HS-27A (cell line): ENCODE results near the gene CNN2.
A peak's percentile ranks its signal among the peaks of the same experiment; 100 is the strongest.

Experiments used
- DNase-seq: peaks from one replicate; pipeline ENCODE4 v3.0.0-alpha.2; 2012; ENCODE audit warnings: low read depth, missing footprints

The CNN2 gene

DNA sequence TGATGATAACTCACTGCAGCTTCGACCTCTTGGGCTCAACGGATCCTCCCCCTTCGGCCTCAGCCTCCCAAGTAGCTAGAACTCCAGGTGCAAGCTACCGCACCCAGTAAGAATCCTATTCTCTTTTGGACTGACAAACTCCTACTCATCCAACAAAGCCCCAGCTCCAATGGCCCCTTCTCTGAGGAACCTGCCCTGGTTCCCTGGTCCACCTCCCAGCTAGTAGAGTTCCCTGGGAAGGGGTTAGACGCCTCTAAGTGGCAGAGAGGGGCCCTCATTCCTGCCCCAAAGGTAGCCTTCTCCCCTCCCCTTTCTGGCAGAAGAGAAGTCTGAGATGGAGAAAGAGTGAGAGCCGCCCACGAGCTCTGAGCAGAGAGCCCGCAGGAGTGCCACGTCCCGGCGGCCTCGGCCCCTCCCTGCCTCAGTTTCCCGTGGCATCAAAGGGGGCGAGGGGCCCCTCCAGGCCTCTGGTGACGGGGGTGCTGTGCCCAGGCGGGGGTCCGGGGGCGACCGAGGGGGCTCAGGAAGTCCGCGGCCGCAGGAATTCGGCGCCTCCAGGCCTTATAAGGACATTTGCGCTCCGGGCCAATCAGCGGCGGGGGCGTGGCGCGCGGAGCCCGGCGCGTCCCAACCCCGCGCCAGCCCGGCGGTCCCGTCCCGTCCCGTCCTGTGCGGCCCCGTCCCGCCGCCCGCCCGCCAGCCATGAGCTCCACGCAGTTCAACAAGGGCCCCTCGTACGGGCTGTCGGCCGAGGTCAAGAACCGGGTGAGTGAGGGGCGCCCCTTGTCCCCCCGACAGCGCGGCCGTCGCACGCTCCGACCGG is at the start of gene CNN2:
CNN2 (plus strand) TSS at position 649 of the 823 bp plus-strand sequence; CDS start at position 703, 54 bp downstream.
- DNase-seq, result no peak

- no peak for DNase-seq
These were observed 49.3 kb upstream of the CNN2 start for GRCh38 chr19:977058-977464.

DNA sequence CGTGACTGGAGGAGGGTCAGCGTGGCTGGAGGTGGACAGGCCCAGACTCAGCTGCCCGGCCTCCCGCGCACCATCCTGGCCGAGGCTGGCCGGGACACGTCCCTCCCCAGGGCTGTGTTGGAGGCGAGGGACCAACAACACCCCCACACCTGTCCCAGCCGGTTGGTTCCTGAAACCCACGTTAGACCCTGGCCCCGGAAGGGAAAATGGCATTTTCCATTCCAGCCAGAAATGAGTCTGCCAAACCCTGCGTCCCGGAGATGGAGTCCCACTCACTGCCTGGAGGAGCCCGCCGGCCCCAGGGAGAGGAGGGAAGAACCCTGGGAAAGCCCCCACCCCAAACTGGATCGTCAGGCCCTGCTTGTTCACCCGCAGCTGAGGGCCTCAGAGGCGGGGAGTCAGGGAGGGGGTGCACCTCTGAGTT is 47.1 kb upstream of the CNN2 start:
- no peak for DNase-seq

GRCh38 chr19:980133-980998 is 46.0 kb upstream of the CNN2 start:
- DNase-seq, result no peak

DNA sequence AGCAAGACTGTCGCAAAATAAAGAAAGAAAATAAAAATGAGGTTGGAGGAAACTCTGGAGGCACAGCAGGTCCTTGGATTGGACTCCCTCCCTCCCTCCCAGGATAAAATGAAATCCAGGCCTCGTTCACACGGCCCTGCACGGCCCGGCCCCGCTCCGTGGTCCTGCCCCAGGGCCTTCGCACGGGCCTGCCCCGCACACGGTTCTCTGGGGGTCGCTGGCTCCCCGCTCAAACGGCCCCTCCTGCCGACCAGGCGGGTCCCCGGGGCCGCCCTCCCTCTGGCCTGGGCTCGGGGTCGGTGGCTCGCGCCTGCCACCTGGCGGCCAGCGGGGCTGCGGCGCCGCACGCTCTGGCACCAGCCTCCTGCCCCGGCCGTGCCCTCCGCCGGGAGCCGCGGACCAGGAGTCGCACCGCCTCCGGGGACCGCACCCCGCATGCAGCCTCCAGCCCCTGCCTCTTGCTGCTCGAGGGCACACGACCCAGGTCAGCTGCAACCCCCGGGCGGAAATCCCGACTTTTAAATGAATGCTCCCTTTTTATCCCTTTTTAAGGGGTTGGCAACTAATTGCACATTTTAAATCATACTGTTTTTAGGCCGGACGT is 43.7 kb upstream of the CNN2 start:
- no peak for DNase-seq

GRCh38 chr19:984165-984967 is 42.0 kb upstream of the CNN2 start, which contains the start of gene WDR18:
WDR18 (plus strand) TSS chr19:984345; CDS start chr19:984354, 9 bp downstream.
- peak; percentile 46 for DNase-seq

- DNase-seq, result no peak
These were observed 40.3 kb upstream of the CNN2 start for GRCh38 chr19:986083-986482.

DNA sequence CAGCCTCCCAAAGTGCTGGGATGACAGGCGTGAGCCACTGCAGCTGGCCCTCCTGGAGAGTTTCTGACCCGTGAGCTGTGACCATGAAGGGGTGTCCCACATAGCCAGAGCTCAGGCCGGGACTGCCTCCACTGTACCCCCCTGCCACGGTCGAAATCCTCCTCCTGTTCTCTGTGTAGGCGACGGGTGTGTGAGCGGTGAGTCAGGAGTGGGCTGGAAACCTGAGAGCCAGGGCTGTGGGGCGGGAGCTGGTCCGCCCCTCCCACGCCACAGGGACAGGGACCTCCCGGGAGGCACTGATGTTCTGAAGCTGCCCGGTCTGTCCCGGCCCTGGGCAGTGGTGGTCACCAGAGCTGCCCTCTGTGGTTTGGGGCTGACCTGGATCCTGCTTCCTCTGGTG is 38.3 kb upstream of the CNN2 start:
- DNase-seq, result no peak

- DNase-seq, result no peak
These were observed 37.9 kb upstream of the CNN2 start for GRCh38 chr19:988510-988909.

DNA sequence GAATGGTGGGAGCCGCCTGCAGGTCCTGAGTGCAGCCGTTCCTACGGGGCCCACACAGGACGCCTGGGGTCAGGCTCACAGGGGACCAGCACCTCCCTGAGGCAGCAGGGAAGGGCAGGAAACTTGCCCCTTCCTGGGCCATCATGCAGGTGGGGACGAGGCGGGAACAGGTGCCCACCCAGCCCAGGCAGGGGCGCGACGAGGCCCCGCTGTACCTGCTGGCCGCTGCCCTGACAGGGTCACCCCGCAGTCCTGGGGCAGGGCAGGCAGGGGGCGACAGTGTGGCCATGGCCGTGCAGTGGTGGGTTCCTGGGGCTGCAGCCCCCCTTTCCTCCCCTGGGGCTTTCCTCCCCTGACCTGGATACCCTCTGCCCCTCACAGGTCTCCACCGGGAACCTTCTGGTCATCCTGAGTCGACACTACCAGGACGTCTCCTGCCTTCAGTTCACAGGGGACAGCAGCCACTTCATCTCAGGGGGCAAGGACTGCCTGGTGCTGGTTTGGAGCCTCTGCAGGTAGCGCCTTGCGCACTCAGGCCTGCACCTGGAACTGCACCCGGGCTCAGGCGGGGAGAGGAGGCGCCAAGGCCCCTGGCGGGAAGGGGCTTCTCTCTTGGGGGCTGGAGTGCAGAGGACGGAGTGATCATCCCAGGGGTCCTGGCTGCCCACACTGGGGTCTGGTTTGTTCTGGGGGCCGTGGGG is 36.9 kb upstream of the CNN2 start:
- no peak for DNase-seq

DNA sequence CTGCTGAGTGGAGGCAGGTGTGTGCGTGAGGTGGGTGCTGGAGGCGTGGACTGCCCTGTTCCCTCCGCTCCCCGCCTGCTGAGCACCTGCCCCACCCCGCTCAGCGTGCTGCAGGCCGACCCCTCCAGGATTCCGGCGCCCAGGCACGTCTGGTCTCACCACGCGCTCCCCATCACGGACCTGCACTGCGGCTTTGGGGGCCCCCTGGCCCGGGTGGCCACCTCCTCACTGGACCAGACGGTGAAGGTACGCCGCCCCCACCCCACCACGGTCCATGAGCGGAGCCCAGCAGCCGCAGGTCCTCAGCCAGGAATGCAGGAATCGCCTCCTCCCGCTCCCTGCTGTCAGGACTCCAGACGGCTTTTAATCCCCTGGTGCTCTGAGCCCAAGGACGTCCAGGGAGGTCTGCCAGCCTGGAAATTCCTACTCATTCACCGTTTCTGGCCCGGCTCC is 36.3 kb upstream of the CNN2 start:
- DNase-seq, result no peak

GRCh38 chr19:990746-991145 is 35.7 kb upstream of the CNN2 start:
- no peak for DNase-seq

GRCh38 chr19:991174-991931 is 35.1 kb upstream of the CNN2 start:
- DNase-seq, result no peak

DNA sequence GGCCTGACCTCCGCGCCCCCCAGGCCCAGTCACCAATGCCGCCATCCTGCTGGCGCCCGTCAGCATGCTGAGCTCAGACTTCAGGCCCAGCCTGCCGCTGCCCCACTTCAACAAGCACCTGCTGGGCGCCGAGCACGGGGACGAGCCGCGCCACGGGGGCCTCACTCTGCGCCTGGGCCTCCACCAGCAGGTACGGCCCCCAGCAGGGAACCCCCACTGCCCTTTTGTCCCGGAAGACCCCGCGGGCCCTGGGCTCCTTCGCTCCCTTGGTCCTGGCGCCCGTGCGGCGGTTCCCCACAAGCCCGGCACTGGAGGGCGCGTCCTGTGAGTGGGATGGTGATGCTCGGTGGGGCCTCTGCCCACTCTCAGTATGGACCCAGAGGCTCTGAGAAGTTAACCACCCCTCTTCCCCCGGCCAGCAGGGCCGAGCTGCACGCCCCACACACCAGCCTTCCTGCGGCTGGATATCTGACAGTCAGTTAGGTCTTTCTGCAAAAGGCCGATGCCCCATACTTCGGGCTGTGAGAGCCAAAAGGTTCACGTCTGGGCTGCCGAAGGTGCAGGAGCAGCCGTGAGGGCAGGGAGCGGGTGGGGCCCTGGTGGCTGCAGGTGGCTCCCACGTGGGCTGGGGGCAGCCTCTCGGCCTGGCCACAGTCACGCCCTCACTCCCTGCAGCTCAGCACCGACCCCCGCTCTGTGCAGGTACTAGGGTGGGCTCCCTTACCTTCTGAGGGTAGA is 34.3 kb upstream of the CNN2 start:
- DNase-seq, result no peak

DNA sequence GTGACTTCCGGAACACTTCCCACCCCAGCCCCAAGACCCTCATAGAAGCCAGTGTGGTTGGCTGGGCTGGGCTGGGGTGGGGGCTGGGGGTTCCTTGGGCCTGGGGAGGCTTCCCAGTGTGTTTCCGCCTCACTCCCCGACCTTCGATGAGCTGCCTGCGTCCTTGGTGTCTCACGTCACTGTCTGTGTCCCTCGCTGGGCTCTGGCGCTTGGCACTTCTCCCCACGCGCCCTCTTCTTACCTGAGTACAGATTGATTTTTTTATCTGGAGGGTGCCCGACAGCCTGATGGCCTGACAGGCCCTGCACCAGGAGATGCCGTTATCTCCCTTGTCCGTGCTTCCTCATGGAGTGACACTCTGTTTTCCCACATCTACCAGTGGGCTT is 33.7 kb upstream of the CNN2 start:
- DNase-seq, result no peak

DNA sequence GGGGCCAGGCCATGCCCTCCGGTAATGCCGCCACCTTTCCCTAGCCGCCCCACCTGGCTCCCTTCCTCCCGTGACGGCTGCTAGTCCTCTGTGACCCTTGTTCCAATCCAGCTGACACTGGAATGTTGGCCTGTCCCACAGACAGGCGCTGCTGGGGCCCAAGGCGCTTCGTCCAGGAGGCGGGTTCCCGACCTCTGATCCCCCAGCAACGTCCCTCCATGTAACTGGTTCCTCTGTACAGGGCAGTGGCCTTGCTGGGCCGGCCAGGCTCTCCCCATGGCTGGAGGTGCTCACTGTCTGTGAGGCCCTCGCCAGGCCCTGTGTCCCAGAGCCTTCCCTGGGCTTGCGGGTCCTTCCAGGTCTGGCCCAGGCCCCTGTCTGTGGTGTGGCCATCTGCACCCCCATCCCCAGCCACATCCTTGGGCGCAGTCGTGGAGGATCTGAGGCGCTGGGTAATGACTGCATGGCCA is 33.0 kb upstream of the CNN2 start:
- no peak for DNase-seq

- no peak for DNase-seq
These were observed 32.5 kb upstream of the CNN2 start for GRCh38 chr19:993831-994393.

DNA sequence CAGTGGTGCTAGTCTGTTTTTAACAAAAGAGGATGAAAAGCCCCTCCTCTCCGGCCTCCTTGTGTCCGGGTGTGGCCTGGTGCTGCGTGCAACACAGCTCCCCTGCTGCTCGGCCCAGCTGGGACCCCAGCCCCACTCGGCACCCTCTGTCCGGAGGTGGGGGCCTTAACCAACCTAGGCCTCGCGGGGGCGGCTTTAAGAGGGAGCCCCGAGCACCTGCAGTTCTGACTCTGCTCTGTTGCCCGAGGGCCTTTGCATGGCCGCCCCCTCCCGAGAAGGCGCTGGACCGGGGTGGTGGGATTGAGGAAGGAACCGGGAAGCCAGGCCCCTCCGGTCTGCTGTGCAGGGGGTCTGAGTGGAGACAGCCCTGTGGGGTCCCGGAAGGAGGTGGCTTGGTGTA is 31.9 kb upstream of the CNN2 start:
- no peak for DNase-seq
